Loucy (cell line): ENCODE results near the gene LNPK.

Source experiments
- H2AFZ ChIP-seq: fragments of 200-600 bp; sonication (generic); 2 replicates; pipeline ENCODE4 v1.6.0; 2016; ENCODE audit warnings: antibody characterized with exemption, mild to moderate bottlenecking, low read length, moderate library complexity
- H3F3A ChIP-seq: fragments of 200-600 bp; 2 replicates; pipeline ENCODE4 v1.6.0; 2016; ENCODE audit warnings: antibody characterized with exemption, low read depth, mild to moderate bottlenecking
- H3K27me3 ChIP-seq: fragments of 200-600 bp; sonication (generic); 2 replicates; pipeline ENCODE4 v1.6.1; 2014; ENCODE audit warnings: low read length, mild to moderate bottlenecking; ENCODE audit not compliant: insufficient read depth, poor library complexity, severe bottlenecking
- H3K36me3 ChIP-seq: fragments of 200-600 bp; sonication (generic); 2 replicates; pipeline ENCODE4 v1.6.1; 2016; ENCODE audit warnings: low read length; ENCODE audit not compliant: insufficient read depth
- H3K4me1 ChIP-seq: fragments of 200-600 bp; sonication (generic); 2 replicates; pipeline ENCODE4 v1.5.1; 2014; ENCODE audit warnings: low read length, mild to moderate bottlenecking; ENCODE audit not compliant: insufficient read depth, poor library complexity, severe bottlenecking
- H3K4me2 ChIP-seq: fragments of 200-600 bp; sonication (generic); 2 replicates; pipeline ENCODE4 v1.6.0; 2014; ENCODE audit warnings: antibody characterized with exemption, low read length, low read depth, mild to moderate bottlenecking; ENCODE audit not compliant: poor library complexity, severe bottlenecking
- H3K4me3 ChIP-seq: fragments of 200-600 bp; sonication (generic); 2 replicates; pipeline ENCODE4 v1.5.1; 2014; ENCODE audit warnings: low read length, mild to moderate bottlenecking, mixed read lengths; ENCODE audit not compliant: poor library complexity, severe bottlenecking
- H3K79me2 ChIP-seq: fragments of 200-600 bp; sonication (generic); 2 replicates; pipeline ENCODE4 v1.6.1; 2014; ENCODE audit warnings: low read length; ENCODE audit not compliant: insufficient read depth
- H3K9ac ChIP-seq: fragments of 200-600 bp; sonication (generic); 2 replicates; pipeline ENCODE4 v1.6.0; 2014; ENCODE audit warnings: mild to moderate bottlenecking, low read depth, low read length, moderate library complexity; ENCODE audit not compliant: poor library complexity, severe bottlenecking
- H3K9me2 ChIP-seq: fragments of 200-600 bp; sonication (generic); replicated peaks from 2 replicates; pipeline ENCODE4 v1.6.1; 2016; ENCODE audit warnings: low read depth, low read length, mixed read lengths
- H3K9me3 ChIP-seq: fragments of 200-600 bp; sonication (generic); 2 replicates; pipeline ENCODE4 v1.6.1; 2014; ENCODE audit warnings: mild to moderate bottlenecking, antibody characterized with exemption, low read length, low read depth; ENCODE audit not compliant: insufficient read depth
- H4K20me1 ChIP-seq: fragments of 200-600 bp; sonication (generic); 2 replicates; pipeline ENCODE4 v1.6.0; 2014; ENCODE audit warnings: antibody characterized with exemption, low read length, mild to moderate bottlenecking; ENCODE audit not compliant: insufficient read depth, poor library complexity, severe bottlenecking
- EZH2phosphoT487 ChIP-seq: fragments of 200-600 bp; IDR thresholded peaks from 2 replicates; pipeline ENCODE4 v1.6.1; 2018; ENCODE audit warnings: antibody characterized with exemption, mild to moderate bottlenecking, moderate library complexity, borderline replicate concordance
- TF ChIP-seq, protein P1 (sequence below): fragments of 200-600 bp; sonication (generic); conservative IDR thresholded peaks from 2 replicates; pipeline ENCODE4 v1.5.1; 2014; ENCODE audit warnings: mild to moderate bottlenecking, antibody characterized with exemption, low read length

LNPK gene

DNA sequence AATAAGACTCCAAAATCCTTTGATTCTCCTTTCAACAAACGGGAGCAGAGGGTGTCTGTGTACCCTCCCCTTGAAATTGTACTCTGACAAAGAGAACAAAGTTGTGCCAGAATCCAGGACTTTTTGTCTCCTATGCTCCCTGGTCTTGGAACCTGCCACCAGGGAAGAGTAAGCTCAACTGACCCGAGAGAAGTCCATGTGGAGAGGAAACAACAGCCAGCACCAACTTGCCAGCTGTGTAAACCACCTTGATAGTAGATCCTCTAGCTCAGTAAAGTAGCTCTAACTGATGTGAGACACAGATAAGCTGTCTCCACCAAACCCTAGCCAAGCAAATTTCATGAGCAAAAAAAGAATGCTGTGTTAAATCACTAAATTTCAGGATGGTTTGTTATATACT, 46.9 kb downstream of the LNPK start:
- H3K9me2 ChIP-seq = no peaks in the 10 kb centered on the region
- H2AFZ ChIP-seq = no peak overlapping the region
- TF ChIP-seq EZH2phosphoT487 = no peak
- TF ChIP-seq, protein P1, sequence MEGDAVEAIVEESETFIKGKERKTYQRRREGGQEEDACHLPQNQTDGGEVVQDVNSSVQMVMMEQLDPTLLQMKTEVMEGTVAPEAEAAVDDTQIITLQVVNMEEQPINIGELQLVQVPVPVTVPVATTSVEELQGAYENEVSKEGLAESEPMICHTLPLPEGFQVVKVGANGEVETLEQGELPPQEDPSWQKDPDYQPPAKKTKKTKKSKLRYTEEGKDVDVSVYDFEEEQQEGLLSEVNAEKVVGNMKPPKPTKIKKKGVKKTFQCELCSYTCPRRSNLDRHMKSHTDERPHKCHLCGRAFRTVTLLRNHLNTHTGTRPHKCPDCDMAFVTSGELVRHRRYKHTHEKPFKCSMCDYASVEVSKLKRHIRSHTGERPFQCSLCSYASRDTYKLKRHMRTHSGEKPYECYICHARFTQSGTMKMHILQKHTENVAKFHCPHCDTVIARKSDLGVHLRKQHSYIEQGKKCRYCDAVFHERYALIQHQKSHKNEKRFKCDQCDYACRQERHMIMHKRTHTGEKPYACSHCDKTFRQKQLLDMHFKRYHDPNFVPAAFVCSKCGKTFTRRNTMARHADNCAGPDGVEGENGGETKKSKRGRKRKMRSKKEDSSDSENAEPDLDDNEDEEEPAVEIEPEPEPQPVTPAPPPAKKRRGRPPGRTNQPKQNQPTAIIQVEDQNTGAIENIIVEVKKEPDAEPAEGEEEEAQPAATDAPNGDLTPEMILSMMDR = no peak
- H3K9ac ChIP-seq = no peak overlapping the region
- peaks cover 10% of the 10 kb centered on the region for H3K4me1 ChIP-seq
- no peaks in the 10 kb centered on the region for H3K27me3 ChIP-seq
- H3K4me2 ChIP-seq = no peak overlapping the region
- H3K79me2 ChIP-seq = no peaks in the 10 kb centered on the region
- no peak overlapping the region for H3K4me3 ChIP-seq
- no peaks in the 10 kb centered on the region for H4K20me1 ChIP-seq
- no peaks in the 10 kb centered on the region for H3F3A ChIP-seq
- H3K9me3 ChIP-seq = no peaks in the 10 kb centered on the region
- peaks cover 34% of the 10 kb centered on the region; the same call in 1 of the 2 replicates for H3K36me3 ChIP-seq

DNA sequence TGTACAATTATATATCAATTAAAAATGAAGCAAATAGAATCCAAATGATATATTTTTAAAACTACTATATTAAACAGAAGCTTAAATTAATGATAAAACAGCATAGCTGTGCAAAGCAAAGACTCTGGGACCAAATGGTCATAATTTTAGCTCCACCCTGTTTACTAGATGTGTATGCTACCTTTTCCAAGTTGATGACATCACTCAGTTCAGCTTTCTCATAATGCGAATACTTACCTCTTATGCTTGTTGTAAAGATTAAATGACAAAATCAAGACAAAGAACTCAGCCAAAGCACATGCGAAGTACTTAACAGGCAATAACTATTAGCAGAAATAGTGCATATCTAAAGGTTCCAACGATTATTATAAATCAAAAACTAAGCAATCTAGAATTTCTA, 51.6 kb downstream of the LNPK start:
- Histone ChIP-seq H3K9me2 (no peaks in the 10 kb centered on the region), H4K20me1 (no peaks in the 10 kb centered on the region), H2AFZ (no peak overlapping the region), H3K9ac (no peak overlapping the region), H3K79me2 (no peaks in the 10 kb centered on the region), H3K36me3 (peaks cover 24% of the 10 kb centered on the region; the same call in 1 of the 2 replicates), H3K4me1 (peaks cover 7% of the 10 kb centered on the region), H3K4me3 (no peak overlapping the region), H3F3A (no peaks in the 10 kb centered on the region), H3K4me2 (no peak overlapping the region), H3K9me3 (no peaks in the 10 kb centered on the region), H3K27me3 (no peaks in the 10 kb centered on the region)
- TF ChIP-seq, protein P1 = no peak
- TF ChIP-seq EZH2phosphoT487 = no peak

DNA sequence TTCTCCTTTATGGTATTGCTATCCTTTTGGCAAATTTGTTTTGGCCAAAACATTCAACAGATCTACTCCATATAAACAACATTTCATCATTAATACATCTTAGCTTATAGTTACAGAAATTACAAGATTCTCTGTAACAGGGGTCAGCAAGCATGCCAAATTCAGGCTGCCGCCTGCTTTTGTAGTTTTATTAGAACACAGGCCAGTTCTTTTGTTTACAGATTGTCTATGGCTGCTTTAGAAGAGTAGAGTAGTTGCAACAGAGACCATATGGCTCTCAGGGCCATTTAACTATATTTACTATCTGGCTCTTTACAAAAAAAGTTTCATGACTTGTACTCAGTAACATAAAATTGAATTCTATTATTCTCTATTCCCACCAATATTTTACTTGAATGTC, 53.9 kb downstream of the LNPK start:
- H3K4me2 ChIP-seq = no peak overlapping the region
- H2AFZ ChIP-seq = no peak overlapping the region
- no peaks in the 10 kb centered on the region for H3F3A ChIP-seq
- no peaks in the 10 kb centered on the region for H3K79me2 ChIP-seq
- no peaks in the 10 kb centered on the region for H4K20me1 ChIP-seq
- H3K9me2 ChIP-seq = no peaks in the 10 kb centered on the region
- H3K36me3 ChIP-seq = peaks cover 30% of the 10 kb centered on the region
- no peaks in the 10 kb centered on the region for H3K9me3 ChIP-seq
- no peaks in the 10 kb centered on the region for H3K27me3 ChIP-seq
- H3K9ac ChIP-seq = no peak overlapping the region
- no peak overlapping the region for H3K4me3 ChIP-seq
- no peaks in the 10 kb centered on the region for H3K4me1 ChIP-seq
- TF ChIP-seq, protein P1 = no peak
- no peak for TF ChIP-seq EZH2phosphoT487
